Measurements from ENCODE around the gene COL21A1. TPM values are rescaled to one million over a fixed set of nuclear protein-coding genes. Genes with fewer than 3 reads are reported as not detected.

COL21A1 gene
- total RNA-seq, 6 experiments from 2014 or later: not detected

DNA sequence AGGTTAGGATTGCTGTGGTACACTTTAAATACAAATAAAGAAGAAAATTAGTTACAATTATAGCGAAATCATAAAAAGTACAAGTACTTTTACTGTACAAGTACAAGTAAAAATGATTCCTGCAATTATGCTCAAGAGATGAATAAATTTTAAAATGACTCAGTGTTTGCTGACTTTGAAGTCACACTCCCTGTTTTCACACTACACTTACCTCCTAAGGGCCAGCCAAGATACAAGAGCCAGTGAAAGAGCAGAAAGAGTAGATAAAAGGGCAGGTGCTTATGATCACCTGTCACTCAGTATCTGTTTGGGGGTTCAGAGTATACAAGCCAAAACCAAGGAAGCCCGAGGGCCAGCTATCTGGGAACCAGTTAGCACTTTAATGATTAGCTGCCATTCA lies 41.0 kb upstream of the COL21A1 start:
- no peaks in the 10 kb centered on the region for H3K9me3 Mint-ChIP-seq
- no peaks in the 10 kb centered on the region for H3K4me1 Mint-ChIP-seq (ENCODE audit: low read depth)
- TF ChIP-seq, protein P1, sequence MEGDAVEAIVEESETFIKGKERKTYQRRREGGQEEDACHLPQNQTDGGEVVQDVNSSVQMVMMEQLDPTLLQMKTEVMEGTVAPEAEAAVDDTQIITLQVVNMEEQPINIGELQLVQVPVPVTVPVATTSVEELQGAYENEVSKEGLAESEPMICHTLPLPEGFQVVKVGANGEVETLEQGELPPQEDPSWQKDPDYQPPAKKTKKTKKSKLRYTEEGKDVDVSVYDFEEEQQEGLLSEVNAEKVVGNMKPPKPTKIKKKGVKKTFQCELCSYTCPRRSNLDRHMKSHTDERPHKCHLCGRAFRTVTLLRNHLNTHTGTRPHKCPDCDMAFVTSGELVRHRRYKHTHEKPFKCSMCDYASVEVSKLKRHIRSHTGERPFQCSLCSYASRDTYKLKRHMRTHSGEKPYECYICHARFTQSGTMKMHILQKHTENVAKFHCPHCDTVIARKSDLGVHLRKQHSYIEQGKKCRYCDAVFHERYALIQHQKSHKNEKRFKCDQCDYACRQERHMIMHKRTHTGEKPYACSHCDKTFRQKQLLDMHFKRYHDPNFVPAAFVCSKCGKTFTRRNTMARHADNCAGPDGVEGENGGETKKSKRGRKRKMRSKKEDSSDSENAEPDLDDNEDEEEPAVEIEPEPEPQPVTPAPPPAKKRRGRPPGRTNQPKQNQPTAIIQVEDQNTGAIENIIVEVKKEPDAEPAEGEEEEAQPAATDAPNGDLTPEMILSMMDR (IDR thresholded peaks at IDR 0.05): no peak
- no peaks in the 10 kb centered on the region for H3K36me3 Mint-ChIP-seq (ENCODE audit: low read depth)
- peaks cover 4% of the 10 kb centered on the region for H3K27me3 Mint-ChIP-seq (ENCODE audit: insufficient read depth)
- no peak for DNase-seq
- H3K27ac Mint-ChIP-seq: no peak overlapping the region
- H3K4me3 Mint-ChIP-seq: no peak overlapping the region

DNA sequence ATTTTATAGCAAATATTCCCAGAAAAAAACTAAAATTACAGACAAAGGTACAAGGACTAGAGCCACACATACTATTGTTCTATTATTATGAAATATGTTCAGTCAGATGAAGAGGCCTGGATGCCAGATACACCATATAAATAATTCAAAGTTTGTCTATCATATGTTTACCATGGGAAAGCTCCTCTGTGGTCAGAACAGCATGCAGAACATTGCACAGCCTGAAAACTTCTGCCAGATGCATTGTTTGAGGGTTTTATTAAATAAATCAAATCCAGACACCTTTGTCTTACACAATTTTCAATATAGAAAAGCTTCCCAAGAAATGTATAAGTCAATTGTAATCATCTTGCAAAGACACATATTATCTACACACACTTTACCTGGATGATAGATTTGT lies 35.0 kb upstream of the COL21A1 start:
- H3K9me3 Mint-ChIP-seq: no peaks in the 10 kb centered on the region
- TF ChIP-seq, protein P1 (IDR thresholded peaks at IDR 0.05): no peak
- H3K36me3 Mint-ChIP-seq (ENCODE audit: low read depth): no peaks in the 10 kb centered on the region
- no peak overlapping the region for H3K4me3 Mint-ChIP-seq
- H3K4me1 Mint-ChIP-seq (ENCODE audit: low read depth): no peaks in the 10 kb centered on the region
- DNase-seq: no peak
- no peak overlapping the region for H3K27ac Mint-ChIP-seq
- H3K27me3 Mint-ChIP-seq (ENCODE audit: insufficient read depth): peaks cover 2% of the 10 kb centered on the region

- H3K27me3 Mint-ChIP-seq (ENCODE audit: insufficient read depth): peaks cover 2% of the 10 kb centered on the region
- H3K4me1 Mint-ChIP-seq (ENCODE audit: low read depth): no peaks in the 10 kb centered on the region
- H3K36me3 Mint-ChIP-seq (ENCODE audit: low read depth): no peaks in the 10 kb centered on the region
- H3K4me3 Mint-ChIP-seq: no peak overlapping the region
- H3K27ac Mint-ChIP-seq: no peak overlapping the region
- DNase-seq: no peak
- TF ChIP-seq, protein P1 (IDR thresholded peaks at IDR 0.05): no peak
- no peaks in the 10 kb centered on the region for H3K9me3 Mint-ChIP-seq
Measured at GRCh38 chr6:56280126-56280525, 32.7 kb upstream of the COL21A1 start.

- DNase-seq: no peak
- no peak overlapping the region for H3K27ac Mint-ChIP-seq
- TF ChIP-seq, protein P1 (IDR thresholded peaks at IDR 0.05): no peak
- H3K27me3 Mint-ChIP-seq (ENCODE audit: insufficient read depth): peaks cover 2% of the 10 kb centered on the region
- no peaks in the 10 kb centered on the region for H3K4me1 Mint-ChIP-seq (ENCODE audit: low read depth)
- no peaks in the 10 kb centered on the region for H3K9me3 Mint-ChIP-seq
- no peaks in the 10 kb centered on the region for H3K36me3 Mint-ChIP-seq (ENCODE audit: low read depth)
- no peak overlapping the region for H3K4me3 Mint-ChIP-seq
Measured at GRCh38 chr6:56279331-56280080, 32.1 kb upstream of the COL21A1 start.

- Mint-ChIP-seq H3K27me3 (ENCODE audit: insufficient read depth) (peaks cover 2% of the 10 kb centered on the region; the same call in 1 of the 2 replicates), H3K4me1 (ENCODE audit: low read depth) (no peaks in the 10 kb centered on the region), H3K9me3 (no peaks in the 10 kb centered on the region), H3K27ac (no peak overlapping the region), H3K4me3 (no peak overlapping the region), H3K36me3 (ENCODE audit: low read depth) (no peaks in the 10 kb centered on the region)
- TF ChIP-seq, protein P1 (IDR thresholded peaks at IDR 0.05): no peak
- no peak for DNase-seq
Measured at GRCh38 chr6:56278171-56278591, 30.8 kb upstream of the COL21A1 start.
